GM12874 (cell line): ENCODE data around the gene GID8.

Experiments
- TF ChIP-seq, protein P1 (sequence below): IDR thresholded peaks from 2 replicates; pipeline ENCODE4 v1.5.1; 2011; ENCODE audit warnings: low read depth, mild to moderate bottlenecking, control low read depth, low read length, moderate library complexity; ENCODE audit not compliant: insufficient read depth

The GID8 gene

DNA sequence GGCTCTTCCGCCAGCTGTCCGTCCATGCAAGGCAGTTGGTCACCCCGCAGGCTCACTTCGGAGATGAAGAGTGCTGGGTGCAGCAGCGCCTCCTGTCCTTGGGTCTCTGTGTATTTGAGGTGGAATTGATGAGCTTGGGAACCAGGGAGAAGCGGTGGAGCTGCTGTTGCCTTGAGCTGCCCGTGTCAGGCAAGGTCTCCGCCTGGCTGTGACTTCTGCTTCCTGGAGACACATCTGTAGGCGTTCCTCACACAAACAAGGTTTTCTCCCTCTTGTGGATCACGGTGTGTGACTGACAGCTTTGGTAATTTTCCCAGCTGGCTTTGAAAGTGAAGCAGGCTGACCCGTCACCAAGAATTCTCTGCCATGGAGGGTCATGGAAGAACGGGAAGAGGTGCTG, 12.0 kb downstream of the GID8 start:
- TF ChIP-seq, protein P1, sequence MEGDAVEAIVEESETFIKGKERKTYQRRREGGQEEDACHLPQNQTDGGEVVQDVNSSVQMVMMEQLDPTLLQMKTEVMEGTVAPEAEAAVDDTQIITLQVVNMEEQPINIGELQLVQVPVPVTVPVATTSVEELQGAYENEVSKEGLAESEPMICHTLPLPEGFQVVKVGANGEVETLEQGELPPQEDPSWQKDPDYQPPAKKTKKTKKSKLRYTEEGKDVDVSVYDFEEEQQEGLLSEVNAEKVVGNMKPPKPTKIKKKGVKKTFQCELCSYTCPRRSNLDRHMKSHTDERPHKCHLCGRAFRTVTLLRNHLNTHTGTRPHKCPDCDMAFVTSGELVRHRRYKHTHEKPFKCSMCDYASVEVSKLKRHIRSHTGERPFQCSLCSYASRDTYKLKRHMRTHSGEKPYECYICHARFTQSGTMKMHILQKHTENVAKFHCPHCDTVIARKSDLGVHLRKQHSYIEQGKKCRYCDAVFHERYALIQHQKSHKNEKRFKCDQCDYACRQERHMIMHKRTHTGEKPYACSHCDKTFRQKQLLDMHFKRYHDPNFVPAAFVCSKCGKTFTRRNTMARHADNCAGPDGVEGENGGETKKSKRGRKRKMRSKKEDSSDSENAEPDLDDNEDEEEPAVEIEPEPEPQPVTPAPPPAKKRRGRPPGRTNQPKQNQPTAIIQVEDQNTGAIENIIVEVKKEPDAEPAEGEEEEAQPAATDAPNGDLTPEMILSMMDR: no peak

DNA sequence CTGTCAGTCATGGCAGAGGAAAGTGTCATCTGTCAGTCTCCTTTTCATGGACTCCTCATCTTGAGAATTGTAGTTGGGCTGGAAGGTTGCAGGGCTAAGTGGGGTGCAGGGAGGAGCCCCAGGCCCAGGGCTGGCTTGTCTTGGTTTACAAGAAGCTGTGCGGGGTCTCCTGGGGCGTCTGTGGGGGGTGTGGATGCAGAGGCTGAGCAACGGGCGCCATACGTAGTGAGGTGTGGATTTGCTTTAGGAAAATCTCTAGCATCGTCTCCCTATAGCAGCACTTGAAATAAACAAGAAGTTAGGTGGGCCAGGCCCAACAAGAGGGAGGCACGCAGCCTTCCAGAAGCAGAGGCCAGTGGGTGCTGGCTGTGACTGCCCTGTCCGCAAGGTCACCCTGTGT, 12.8 kb downstream of the GID8 start:
- TF ChIP-seq, protein P1: no peak

DNA sequence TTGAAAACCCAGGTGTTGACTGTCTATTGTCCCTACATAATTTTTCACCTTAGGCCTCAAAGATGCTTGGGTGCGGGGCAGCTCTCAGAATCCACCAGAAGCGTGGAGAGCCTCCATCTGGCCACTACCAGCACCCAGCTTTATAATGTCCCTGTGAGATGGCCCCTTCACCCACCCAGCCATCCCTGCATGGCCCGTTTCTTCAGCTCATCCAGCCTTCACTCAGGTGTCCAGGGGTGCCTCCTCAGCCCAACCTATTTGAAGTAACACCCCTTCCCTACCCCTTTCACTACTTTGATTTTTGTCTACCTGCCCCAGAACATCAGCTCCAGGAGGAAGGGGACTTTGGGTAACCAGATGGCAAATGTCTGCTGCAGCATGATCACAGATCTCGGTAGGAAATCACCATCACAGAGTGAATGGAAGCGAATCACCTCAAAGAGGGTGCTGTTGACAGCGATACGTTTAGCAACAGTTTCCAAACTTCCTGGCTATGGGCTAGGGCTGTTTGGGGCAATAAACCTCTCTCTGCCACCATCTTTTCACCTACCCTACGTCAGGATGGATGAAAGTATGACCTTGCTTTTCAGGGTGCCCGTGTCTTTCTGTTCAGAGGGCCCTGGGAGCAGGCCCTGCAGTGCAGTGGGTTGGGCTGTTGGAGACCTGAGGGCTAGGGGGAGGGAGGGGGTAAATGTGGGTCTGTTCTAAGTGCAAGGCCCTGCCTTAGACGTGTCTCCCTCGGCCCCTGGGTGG, 13.4 kb downstream of the GID8 start:
- TF ChIP-seq, protein P1: no peak

DNA sequence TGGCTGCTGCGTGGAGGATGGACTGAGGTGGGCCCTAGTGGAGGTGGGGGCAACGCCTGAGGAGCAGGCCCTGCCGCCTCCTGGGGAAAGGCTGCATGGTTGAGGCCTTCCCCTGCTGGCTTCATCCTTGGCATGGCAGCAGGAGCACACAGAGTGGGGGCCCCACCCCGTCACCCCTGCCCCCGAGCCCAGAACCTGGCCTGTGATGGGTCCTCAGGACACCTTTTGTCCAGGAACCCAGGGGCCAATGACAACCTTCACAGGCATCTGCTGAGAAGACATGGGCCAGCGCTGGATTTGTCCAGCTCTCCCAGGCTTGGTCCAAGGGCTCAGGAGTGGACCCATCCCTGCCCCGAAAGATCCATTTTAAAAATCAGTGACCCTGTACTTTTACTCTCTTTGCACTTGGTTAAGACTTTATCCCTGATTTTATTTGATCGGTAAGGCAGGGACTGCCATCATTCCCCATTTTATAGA, 14.0 kb downstream of the GID8 start:
- TF ChIP-seq, protein P1: no peak

DNA sequence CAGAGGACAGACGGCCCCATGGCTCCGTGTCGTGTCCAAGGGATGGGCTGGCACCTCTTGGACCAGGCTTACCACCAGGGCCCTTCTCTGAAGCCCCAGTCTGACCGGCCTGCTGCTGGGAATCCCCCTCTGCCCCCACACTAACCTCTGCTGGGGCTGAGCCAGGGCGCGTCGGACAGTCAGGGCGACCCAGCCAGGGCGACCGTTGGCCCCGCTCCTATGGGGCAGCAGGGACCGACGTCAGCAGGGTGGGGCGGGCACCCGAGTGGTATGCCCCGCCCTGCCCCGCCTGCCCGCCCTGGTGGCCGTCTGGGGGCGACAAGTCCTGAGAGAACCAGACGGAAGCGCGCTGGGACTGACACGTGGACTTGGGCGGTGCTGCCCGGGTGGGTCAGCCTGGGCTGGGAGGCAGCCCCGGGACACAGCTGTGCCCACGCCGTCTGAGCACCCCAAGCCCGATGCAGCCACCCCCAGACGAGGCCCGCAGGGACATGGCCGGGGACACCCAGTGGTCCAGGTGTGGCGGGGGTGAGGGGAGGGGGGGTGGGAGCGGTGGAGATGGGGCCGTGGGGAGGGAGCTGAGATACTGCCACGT, 14.5 kb downstream of the GID8 start, which contains the start of gene SLC17A9:
SLC17A9 (plus strand) TSS at position 337 of the 595 bp plus-strand sequence; CDS start at position 459, 122 bp downstream.
- TF ChIP-seq, protein P1: peak; percentile 24; the same call in 1 of the 2 replicates

DNA sequence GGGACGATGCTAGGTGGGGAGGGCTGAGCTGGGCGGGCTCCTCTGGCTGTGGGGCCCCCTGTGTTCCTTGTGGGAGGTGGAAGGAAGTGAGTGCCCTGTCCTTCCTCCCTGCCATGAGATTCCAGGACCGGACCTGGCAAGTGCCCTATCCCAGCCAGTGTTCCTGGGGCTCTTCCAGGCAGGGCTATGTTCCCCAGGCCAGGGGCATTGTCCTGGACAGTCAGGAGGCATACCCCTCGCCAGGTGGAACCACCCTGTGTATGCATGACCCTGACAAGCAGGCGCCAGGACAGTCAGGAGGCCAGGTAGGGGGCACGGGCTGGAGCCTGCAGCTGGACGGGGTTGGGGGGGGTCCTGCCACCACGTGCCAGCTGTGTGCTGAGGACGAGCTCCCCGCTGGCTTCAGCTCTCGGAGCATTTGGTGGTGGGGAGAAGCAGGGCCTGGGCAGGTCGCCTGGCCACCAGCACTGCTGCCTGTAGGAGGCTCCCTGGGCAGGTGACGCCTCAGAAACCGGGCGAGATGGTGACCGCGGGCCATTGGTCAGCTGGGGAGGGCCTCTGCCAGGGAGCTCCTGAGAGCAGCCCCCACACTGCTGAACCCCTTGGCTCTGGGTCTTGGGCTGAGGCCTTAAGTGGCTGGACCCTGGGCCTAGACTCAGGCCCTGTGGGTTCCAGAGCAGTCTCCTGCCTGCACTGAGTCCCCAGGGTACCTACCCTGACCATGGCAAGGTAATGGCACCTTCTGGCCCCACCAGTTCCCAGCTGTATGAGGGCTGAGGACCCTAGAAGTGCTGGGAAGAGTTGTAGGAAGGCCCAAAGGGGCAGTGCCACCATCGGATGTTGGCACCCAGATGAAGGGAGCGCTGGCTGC, 15.3 kb downstream of the GID8 start:
- TF ChIP-seq, protein P1: no peak
